Measurements from ENCODE around the gene PRKCB. TPM values are rescaled to one million over a fixed set of nuclear protein-coding genes. Genes with fewer than 3 reads are reported as not detected.

PRKCB gene
- total and polyA plus RNA-seq, 2 of the 8 experiments (the other 6 are each of a cell fraction or from before 2014, with no cell fraction given) = 7.1 to 12.1 TPM

DNA sequence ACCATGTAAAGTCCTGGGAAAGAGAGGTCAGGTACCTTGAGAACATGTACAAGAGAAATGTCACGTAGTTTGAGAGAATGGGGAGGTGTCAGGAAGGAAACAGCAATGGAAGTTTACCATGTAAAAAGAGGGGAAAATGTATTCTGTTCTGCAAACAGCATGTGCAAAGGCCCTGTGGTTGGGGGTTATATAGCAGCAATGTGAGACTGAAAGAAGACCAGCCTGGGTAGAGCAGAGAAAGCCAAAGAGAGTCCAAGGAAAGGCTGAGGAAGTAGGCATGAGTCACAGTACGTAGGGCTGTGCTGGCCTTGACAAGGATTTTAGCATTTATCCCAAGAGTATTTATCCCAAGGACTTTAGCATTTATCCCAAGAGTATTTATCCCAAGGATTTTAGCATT is 279.1 kb downstream of the PRKCB start:
- WGBS, 2 experiments (ENCODE audit: extremely low coverage in 1 of 2, insufficient coverage in 1 of 2, insufficient read length in 1 of 2, insufficient replicate concordance in 2 of 2, low coverage in 1 of 2, low lambda C conversion rate in 2 of 2, missing lambda C conversion rate in 1 of 2) = 93% methylated on average over 2 of the region's 2 CpGs; no CpG with 5 or more reads in 1 of the 2 experiments
- no peaks in the 10 kb centered on the region for H3K36me3 ChIP-seq (ENCODE audit: control insufficient read depth in 2 of 4, insufficient read depth in 4 of 4, low read length in 3 of 4)

More for the DNA sequence above, 279.1 kb downstream of the PRKCB start:
- H3K23ac ChIP-seq (ENCODE audit: insufficient read length) = no peak overlapping the region
- 0 out of 2 replicates have a peak overlapping the region, but pooled peaks have one; percentile 33 for H2BK15ac ChIP-seq (ENCODE audit: low read length)
- FAIRE-seq (no peak), DNase-seq (ENCODE audit: low read depth in 1 of 2, low spot score in 2 of 2) (no peak)
- H4K91ac ChIP-seq (replicated peaks; ENCODE audit: insufficient read length, low read length) = no peak overlapping the region
- no peak overlapping the region for H2BK5ac ChIP-seq (ENCODE audit: low read depth, low read length)
- H3K9me3 ChIP-seq (ENCODE audit: insufficient read depth in 2 of 2, low read depth in 1 of 2, low read length in 1 of 2) = no peaks in the 10 kb centered on the region
- peak; percentile 85 for TF ChIP-seq KDM1A (IDR thresholded peaks at IDR 0.05; ENCODE audit: borderline replicate concordance, low read length)
- TF ChIP-seq TEAD4 (IDR thresholded peaks at IDR 0.05; ENCODE audit: low read depth, low read length) = no peak
- no peak overlapping the region for H2BK120ac ChIP-seq (replicated peaks; ENCODE audit: low read depth, low read length)
- H3K27me3 ChIP-seq (replicated peaks in 1 of 4; ENCODE audit: control insufficient read depth in 3 of 4, extremely low read depth in 1 of 4, insufficient read depth in 3 of 4, low read length in 3 of 4) = no peaks in the 10 kb centered on the region
- no peak overlapping the region for H3K56ac ChIP-seq (replicated peaks; ENCODE audit: insufficient read length, low read depth, low read length)
- H3K18ac ChIP-seq (ENCODE audit: extremely low read depth, low read length) = no peak overlapping the region
- no peak overlapping the region for H4K5ac ChIP-seq (ENCODE audit: insufficient read length, low read depth, low read length)
- no peak overlapping the region for H2BK12ac ChIP-seq (ENCODE audit: low read depth, low read length)
- H3K27ac ChIP-seq (ENCODE audit: low read depth, low read length) = no peak overlapping the region
- H2AFZ ChIP-seq (ENCODE audit: low read length) = no peak overlapping the region
- H3K14ac ChIP-seq (ENCODE audit: insufficient read length) = no peak overlapping the region
- POLR2A ChIA-PET (ENCODE audit: partially characterized antibody) = interaction anchor here (0.9 kb wide), 1 partner anchor 16 kb away, joined by 4 read pairs; no protein-coding TSS in a partner anchor
- peaks cover 6 to 16% (median 11%) of the 10 kb centered on the region in 4 experiments; a peak in 6 of 7 replicates for H3K4me1 ChIP-seq (replicated peaks in 1 of 4; ENCODE audit: control insufficient read depth in 3 of 4, insufficient read depth in 4 of 4, low read length in 3 of 4)
- H2BK20ac ChIP-seq (ENCODE audit: low read length) = no peak overlapping the region
- H3K23me2 ChIP-seq (ENCODE audit: low read depth, low read length) = peaks cover 2% of the 10 kb centered on the region; the same call in 1 of the 2 replicates
- H3K79me2 ChIP-seq (ENCODE audit: control insufficient read depth in 1 of 2, insufficient read depth in 2 of 2, low read length in 2 of 2) = no peaks in the 10 kb centered on the region
- no peak overlapping the region for H4K8ac ChIP-seq (ENCODE audit: extremely low read depth, insufficient read depth, low read length)
- no peak overlapping the region for H3K4me2 ChIP-seq (ENCODE audit: insufficient read depth in 1 of 2, low read depth in 2 of 2, low read length in 2 of 2)
- no peaks in the 10 kb centered on the region for H4K20me1 ChIP-seq (replicated peaks in 1 of 2; ENCODE audit: control insufficient read depth in 1 of 2, insufficient read depth in 2 of 2, low read length in 2 of 2)
- CTCF ChIA-PET (ENCODE audit: partially characterized antibody) = interaction anchor here (1.4 kb wide), 1 partner anchor 17 kb away, joined by 3 read pairs; no protein-coding TSS in a partner anchor
- H3K9ac ChIP-seq (replicated peaks in 1 of 4; ENCODE audit: extremely low read depth in 1 of 4, low read depth in 3 of 4, low read length in 3 of 4) = no peak overlapping the region
- no peak overlapping the region for H3K4me3 ChIP-seq (ENCODE audit: extremely low read depth in 1 of 4, insufficient read depth in 2 of 4, low read depth in 3 of 4, low read length in 4 of 4)
- no peak overlapping the region for H3K4ac ChIP-seq (replicated peaks; ENCODE audit: insufficient read length, low read depth, low read length)
- H3K79me1 ChIP-seq (ENCODE audit: low read depth, low read length) = no peaks in the 10 kb centered on the region
- peak overlapping the region; percentile 57; the same call in 1 of the 2 replicates for H2AK5ac ChIP-seq (ENCODE audit: low read depth, low read length)
